HepG2 (cell line): ENCODE measurements around the gene PTPN2.
"Not testable (repeated sequence)": the region's sequence is repeated elsewhere in the genome, so short reads cannot be mapped to it uniquely, and the experiment has no call there.

ENCODE experiments used
- ZNF343 ChIP-seq: sonication (generic); formaldehyde crosslinking; IDR thresholded peaks from 2 replicates; pipeline ENCODE4 v1.4.0; 2020; ENCODE audit warnings: mild to moderate bottlenecking, missing genetic modification reagents
- TF ChIP-seq, protein P1 (sequence below), 2 experiments: IDR thresholded peaks; 2 replicates each; pipeline ENCODE4 v1.6.1; 2011 to 2012; ENCODE audit warnings: low read length in 2 of 2, borderline replicate concordance in 1 of 2, low read depth in 1 of 2, mild to moderate bottlenecking in 1 of 2, moderate library complexity in 1 of 2
- TF ChIP-seq, protein P2 (sequence below): IDR thresholded peaks from 2 replicates; pipeline ENCODE4 v1.6.1; 2016; ENCODE audit warnings: missing biosample characterization, missing genetic modification reagents, low read depth

DNA sequence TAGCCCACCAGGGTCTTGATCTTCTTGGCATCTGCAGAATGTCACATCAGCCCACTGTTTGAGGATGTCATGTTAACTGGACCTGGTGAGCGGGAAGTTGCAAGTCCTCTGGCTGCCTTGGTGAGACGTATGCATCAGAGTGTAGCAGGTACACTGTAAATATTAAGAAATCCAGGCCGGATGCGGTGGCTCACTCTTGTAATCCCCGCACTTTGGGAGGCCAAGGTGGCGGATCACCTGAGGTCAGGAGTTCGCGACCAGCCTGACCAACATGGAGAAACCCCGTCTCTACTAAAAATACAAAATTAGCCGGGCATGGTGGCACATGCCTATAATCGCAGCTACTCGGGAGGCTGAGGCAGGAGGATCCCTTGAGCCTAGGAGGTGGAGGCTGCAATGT, 17.2 kb upstream of the PTPN2 start:
- TF ChIP-seq ZNF343 = not testable (repeated sequence)
- TF ChIP-seq, protein P1, sequence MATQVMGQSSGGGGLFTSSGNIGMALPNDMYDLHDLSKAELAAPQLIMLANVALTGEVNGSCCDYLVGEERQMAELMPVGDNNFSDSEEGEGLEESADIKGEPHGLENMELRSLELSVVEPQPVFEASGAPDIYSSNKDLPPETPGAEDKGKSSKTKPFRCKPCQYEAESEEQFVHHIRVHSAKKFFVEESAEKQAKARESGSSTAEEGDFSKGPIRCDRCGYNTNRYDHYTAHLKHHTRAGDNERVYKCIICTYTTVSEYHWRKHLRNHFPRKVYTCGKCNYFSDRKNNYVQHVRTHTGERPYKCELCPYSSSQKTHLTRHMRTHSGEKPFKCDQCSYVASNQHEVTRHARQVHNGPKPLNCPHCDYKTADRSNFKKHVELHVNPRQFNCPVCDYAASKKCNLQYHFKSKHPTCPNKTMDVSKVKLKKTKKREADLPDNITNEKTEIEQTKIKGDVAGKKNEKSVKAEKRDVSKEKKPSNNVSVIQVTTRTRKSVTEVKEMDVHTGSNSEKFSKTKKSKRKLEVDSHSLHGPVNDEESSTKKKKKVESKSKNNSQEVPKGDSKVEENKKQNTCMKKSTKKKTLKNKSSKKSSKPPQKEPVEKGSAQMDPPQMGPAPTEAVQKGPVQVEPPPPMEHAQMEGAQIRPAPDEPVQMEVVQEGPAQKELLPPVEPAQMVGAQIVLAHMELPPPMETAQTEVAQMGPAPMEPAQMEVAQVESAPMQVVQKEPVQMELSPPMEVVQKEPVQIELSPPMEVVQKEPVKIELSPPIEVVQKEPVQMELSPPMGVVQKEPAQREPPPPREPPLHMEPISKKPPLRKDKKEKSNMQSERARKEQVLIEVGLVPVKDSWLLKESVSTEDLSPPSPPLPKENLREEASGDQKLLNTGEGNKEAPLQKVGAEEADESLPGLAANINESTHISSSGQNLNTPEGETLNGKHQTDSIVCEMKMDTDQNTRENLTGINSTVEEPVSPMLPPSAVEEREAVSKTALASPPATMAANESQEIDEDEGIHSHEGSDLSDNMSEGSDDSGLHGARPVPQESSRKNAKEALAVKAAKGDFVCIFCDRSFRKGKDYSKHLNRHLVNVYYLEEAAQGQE (IDR thresholded peaks at IDR 0.05; ENCODE audit: borderline replicate concordance in 1 of 2, low read depth in 1 of 2, low read length in 2 of 2) = not testable (repeated sequence)
- TF ChIP-seq, protein P2, sequence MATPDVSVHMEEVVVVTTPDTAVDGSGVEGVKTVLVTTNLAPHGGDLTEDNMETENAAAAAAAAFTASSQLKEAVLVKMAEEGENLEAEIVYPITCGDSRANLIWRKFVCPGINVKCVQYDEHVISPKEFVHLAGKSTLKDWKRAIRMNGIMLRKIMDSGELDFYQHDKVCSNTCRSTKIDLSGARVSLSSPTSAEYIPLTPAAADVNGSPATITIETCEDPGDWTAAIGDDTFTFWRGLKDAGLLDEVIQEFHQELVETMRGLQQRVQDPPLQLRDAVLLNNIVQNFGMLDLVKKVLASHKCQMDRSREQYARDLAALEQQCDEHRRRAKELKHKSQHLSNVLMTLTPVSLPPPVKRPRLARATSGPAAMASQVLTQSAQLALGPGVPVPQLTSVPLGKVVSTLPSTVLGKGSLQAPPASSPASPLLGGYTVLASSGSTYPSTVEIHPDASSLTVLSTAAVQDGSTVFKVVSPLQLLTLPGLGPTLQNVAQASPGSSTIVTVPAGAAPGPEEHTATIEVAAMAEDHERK = not testable (repeated sequence)
